NCI-H187 treated with DMSO at 0.1 percent for 48 hours (cell line): Measurements from ENCODE around the gene THUMPD1.
"Not testable (repeated sequence)": the region's sequence is repeated elsewhere in the genome, so short reads cannot be mapped to it uniquely, and the experiment has no call there.

ENCODE experiments used
- DNase-seq: peaks from one replicate; lab custom pipeline; 2025; lab: John Stamatoyannopoulos, UW

Gene THUMPD1

GRCh38 chr16:20741554-20742285, at the start of gene THUMPD1:
Gene THUMPD1, minus strand, starts transcription at chr16:20741818. Its CDS starts 79 bp downstream, at chr16:20741739.
- DNase-seq = peak; percentile 53

GRCh38 chr16:20789130-20789529, 47.5 kb upstream of the THUMPD1 start:
- no peak for DNase-seq

- no peak for DNase-seq
Observed at GRCh38 chr16:20784204-20784603, 42.6 kb upstream of the THUMPD1 start.

GRCh38 chr16:20782470-20782869, 40.9 kb upstream of the THUMPD1 start:
- DNase-seq = no peak

- DNase-seq = no peak
Observed at GRCh38 chr16:20781697-20782096, 40.1 kb upstream of the THUMPD1 start.

- DNase-seq = no peak
Observed at GRCh38 chr16:20774703-20775362, 33.2 kb upstream of the THUMPD1 start.

- DNase-seq = no peak
Observed at GRCh38 chr16:20773679-20774078, 32.1 kb upstream of the THUMPD1 start.

- DNase-seq = no peak
Observed at GRCh38 chr16:20768818-20769217, 27.2 kb upstream of the THUMPD1 start.

- DNase-seq = no peak
Observed at GRCh38 chr16:20768121-20768520, 26.5 kb upstream of the THUMPD1 start.

- no peak for DNase-seq
Observed at GRCh38 chr16:20767577-20767976, 26.0 kb upstream of the THUMPD1 start.

- no peak for DNase-seq
Observed at GRCh38 chr16:20766294-20766693, 24.7 kb upstream of the THUMPD1 start.

GRCh38 chr16:20765732-20766131, 24.1 kb upstream of the THUMPD1 start:
- no peak for DNase-seq

- DNase-seq = not testable (repeated sequence)
Observed at GRCh38 chr16:20764448-20764847, 22.8 kb upstream of the THUMPD1 start.

GRCh38 chr16:20763461-20764232, 22.0 kb upstream of the THUMPD1 start, which contains the start of gene ACSM3:
Gene ACSM3, plus strand, starts transcription at chr16:20764014. Its CDS starts 6,021 bp downstream, at chr16:20770035.
- no peak for DNase-seq

- no peak for DNase-seq
Observed at GRCh38 chr16:20762404-20763123, 20.9 kb upstream of the THUMPD1 start.

- DNase-seq = no peak
Observed at GRCh38 chr16:20761175-20761574, 19.6 kb upstream of the THUMPD1 start.

- no peak for DNase-seq
Observed at GRCh38 chr16:20760346-20760745, 18.7 kb upstream of the THUMPD1 start.

- DNase-seq = not testable (repeated sequence)
Observed at GRCh38 chr16:20755799-20756198, 14.2 kb upstream of the THUMPD1 start.

- no peak for DNase-seq
Observed at GRCh38 chr16:20755238-20755637, 13.6 kb upstream of the THUMPD1 start.

GRCh38 chr16:20753727-20754126, 12.1 kb upstream of the THUMPD1 start:
- DNase-seq = no peak

- DNase-seq = no peak
Observed at GRCh38 chr16:20750558-20750957, 8.9 kb upstream of the THUMPD1 start.

- no peak for DNase-seq
Observed at GRCh38 chr16:20749474-20749873, 7.9 kb upstream of the THUMPD1 start.
